GM23338 (cell line): ENCODE measurements around the gene ZNF33B. TPM values are rescaled to one million over a fixed set of nuclear protein-coding genes. Genes with fewer than 3 reads are reported as not detected.
A peak's percentile ranks its signal among the peaks of the same experiment; 100 is the strongest.

ENCODE experiments used
- ATAC-seq: fragments of 200-7000 bp; cut with Tn5 transposase; 3 replicates; pipeline ENCODE4 v1.9.1; 2020
- DNase-seq: peaks from one replicate; pipeline ENCODE4 v3.0.0-alpha.2; 2015; ENCODE audit warnings: low spot score
- H2AFZ ChIP-seq: fragments of 200-600 bp; sonication (generic); 2 replicates; pipeline ENCODE4 v1.8.0; 2016; ENCODE audit warnings: antibody characterized with exemption, mild to moderate bottlenecking, moderate library complexity
- H3F3A ChIP-seq: fragments of 200-600 bp; sonication (generic); replicated peaks from 2 replicates; pipeline ENCODE4 v1.8.0; 2017; ENCODE audit warnings: antibody characterized with exemption, mixed run types, low read depth
- H3K27ac ChIP-seq: fragments of 200-600 bp; sonication (generic); 2 replicates; pipeline ENCODE4 v1.6.1; 2016; ENCODE audit warnings: low read depth
- H3K27me3 ChIP-seq: fragments of 200-600 bp; sonication (generic); 2 replicates; pipeline ENCODE4 v1.8.0; 2016; ENCODE audit warnings: mild to moderate bottlenecking, mixed run types, moderate library complexity; ENCODE audit not compliant: insufficient read depth
- H3K36me3 ChIP-seq: fragments of 200-600 bp; sonication (generic); 2 replicates; pipeline ENCODE4 v1.8.0; 2016; ENCODE audit warnings: mild to moderate bottlenecking; ENCODE audit not compliant: insufficient read depth
- H3K4me1 ChIP-seq: fragments of 200-600 bp; sonication (generic); 2 replicates; pipeline ENCODE4 v1.8.0; 2016; ENCODE audit warnings: mild to moderate bottlenecking, moderate library complexity; ENCODE audit not compliant: insufficient read depth
- H3K4me2 ChIP-seq: fragments of 200-600 bp; sonication (generic); 2 replicates; pipeline ENCODE4 v1.7.1; 2017; ENCODE audit warnings: mixed run types
- H3K4me3 ChIP-seq: fragments of 200-600 bp; sonication (generic); 2 replicates; pipeline ENCODE4 v1.6.1; 2016; ENCODE audit warnings: mixed run types
- H3K79me2 ChIP-seq: fragments of 200-600 bp; sonication (generic); replicated peaks from 2 replicates; pipeline ENCODE4 v1.8.0; 2017; ENCODE audit warnings: mild to moderate bottlenecking; ENCODE audit not compliant: insufficient read depth
- H3K9me2 ChIP-seq: fragments of 200-600 bp; sonication (generic); 2 replicates; pipeline ENCODE4 v1.8.0; 2017; ENCODE audit not compliant: insufficient read depth
- H4K20me1 ChIP-seq: fragments of 200-600 bp; sonication (generic); replicated peaks from 2 replicates; pipeline ENCODE4 v1.8.0; 2017; ENCODE audit warnings: mild to moderate bottlenecking; ENCODE audit not compliant: insufficient read depth
- H3K27ac Mint-ChIP-seq: 2 replicates; pipeline ENCODE4 v1.8.0; 2020; ENCODE audit warnings: inconsistent platforms, mild to moderate bottlenecking, moderate library complexity, mixed read lengths
- H3K27me3 Mint-ChIP-seq: 3 replicates; pipeline ENCODE4 v1.8.0; 2022; ENCODE audit warnings: low read depth, mild to moderate bottlenecking, moderate library complexity, mixed read lengths, inconsistent platforms; ENCODE audit not compliant: insufficient read depth, poor library complexity
- H3K36me3 Mint-ChIP-seq: 3 replicates; pipeline ENCODE4 v1.8.0; 2021; ENCODE audit warnings: low read depth, mild to moderate bottlenecking, inconsistent platforms, moderate library complexity, mixed read lengths
- H3K4me1 Mint-ChIP-seq: 3 replicates; pipeline ENCODE4 v1.8.0; 2020; ENCODE audit warnings: mild to moderate bottlenecking, inconsistent platforms, mixed read lengths
- H3K4me3 Mint-ChIP-seq: 3 replicates; pipeline ENCODE4 v1.8.0; 2021; ENCODE audit warnings: moderate library complexity, mild to moderate bottlenecking, inconsistent platforms, mixed read lengths
- H3K9me3 Mint-ChIP-seq: 3 replicates; pipeline ENCODE4 v1.8.0; 2020; ENCODE audit warnings: moderate library complexity, mild to moderate bottlenecking, inconsistent platforms, mixed read lengths
- CREB1 ChIP-seq: fragments of 250-450 bp; sonication (Bioruptor Pico); IDR thresholded peaks from 2 replicates; pipeline ENCODE4 v1.5.0; 2020; ENCODE audit warnings: low read depth, mild to moderate bottlenecking, moderate library complexity
- CTCF ChIP-seq, 2 experiments: fragments of 200-600 bp in 1 of 2; sonication (generic) in 1 of 2; conservative IDR thresholded peaks; 2 replicates each; pipeline versions ENCODE4 v1.5.1 to v1.6.1; 2016 to 2017; ENCODE audit warnings: antibody characterized with exemption in 2 of 2, low read depth in 2 of 2, mild to moderate bottlenecking in 2 of 2, moderate library complexity in 1 of 2
- ETS1 ChIP-seq: IDR thresholded peaks from 2 replicates; pipeline ENCODE4 v1.6.1; 2016; ENCODE audit warnings: antibody characterized with exemption
- JUNB ChIP-seq: IDR thresholded peaks from one replicate; pipeline ENCODE4 v1.6.1; 2016; ENCODE audit warnings: antibody characterized with exemption; ENCODE audit not compliant: unreplicated experiment
- NANOG ChIP-seq: IDR thresholded peaks from 2 replicates; pipeline ENCODE4 v1.6.1; 2016; ENCODE audit warnings: antibody characterized with exemption, borderline replicate concordance
- POLR2AphosphoS5 ChIP-seq: IDR thresholded peaks from 2 replicates; pipeline ENCODE4 v1.6.1; 2016; ENCODE audit warnings: antibody characterized with exemption, low read depth
- STAT1 ChIP-seq: IDR thresholded peaks from one replicate; pipeline ENCODE4 v1.6.1; 2016; ENCODE audit warnings: antibody characterized with exemption; ENCODE audit not compliant: unreplicated experiment
- ZNF114 ChIP-seq: fragments of 250-450 bp; sonication (Bioruptor Pico); IDR thresholded peaks from 2 replicates; pipeline ENCODE4 v1.5.0; 2020; ENCODE audit warnings: mild to moderate bottlenecking, moderate library complexity
- ZNF331 ChIP-seq: fragments of 250-450 bp; sonication (Bioruptor Pico); IDR thresholded peaks from 2 replicates; pipeline ENCODE4 v1.5.0; 2020; ENCODE audit warnings: low read depth, mild to moderate bottlenecking, moderate library complexity
- ZNF462 ChIP-seq: fragments of 250-450 bp; sonication (Bioruptor Pico); IDR thresholded peaks from 2 replicates; pipeline ENCODE4 v1.5.0; 2020; ENCODE audit warnings: mild to moderate bottlenecking, moderate library complexity
- polyA plus RNA-seq: library from polyadenylated mRNA; unstranded; fragments of >200 nt; fragmentation: Nextera tagmentation; extraction: Ambion mirVana; gene quantifications from 2 replicates; pipeline ENCODE4 v1.2.1, GENCODE V29; 2016
- total RNA-seq: library from RNA; depleted of rRNA; stranded (reverse); fragments of >200 nt; shearing (Covaris generic); gene quantifications from 2 replicates; pipeline ENCODE4 v1.2.3, GENCODE V29; 2014

The ZNF33B gene
- total and polyA plus RNA-seq, 2 experiments from 2014 or later, result 14.4 to 17.2 TPM

- TF ChIP-seq CREB1 (CRISPR knock-in tag) (no peak), POLR2AphosphoS5 (no peak), ZNF331 (CRISPR knock-in tag) (no peak), ETS1 (no peak)
Observed at GRCh38 chr10:42594246-42594650, 44.1 kb downstream of the ZNF33B start (continued).

- Mint-ChIP-seq H3K9me3 (peaks cover 82% of the 10 kb centered on the region), H3K4me3 (no peak overlapping the region), H3K27me3 (no peaks in the 10 kb centered on the region), H3K27ac (no peak overlapping the region), H3K4me1 (no peaks in the 10 kb centered on the region), H3K36me3 (peaks cover 90% of the 10 kb centered on the region)
- no peaks in the 10 kb centered on the region for H3K27me3 ChIP-seq
- H3K4me2 ChIP-seq, result no peak overlapping the region
- no peak for ATAC-seq
- peak; percentile 1 for DNase-seq
- H3K79me2 ChIP-seq, result no peaks in the 10 kb centered on the region
- no peaks in the 10 kb centered on the region for H4K20me1 ChIP-seq
- H3K27ac ChIP-seq, result no peak overlapping the region
- no peak overlapping the region for H2AFZ ChIP-seq
- H3F3A ChIP-seq, result no peaks in the 10 kb centered on the region
- no peaks in the 10 kb centered on the region for H3K9me2 ChIP-seq
- no peaks in the 10 kb centered on the region for H3K4me1 ChIP-seq
- H3K4me3 ChIP-seq, result no peak overlapping the region
- TF ChIP-seq ZNF331 (CRISPR knock-in tag) (no peak), ZNF114 (no peak), JUNB (no peak), STAT1 (no peak), ETS1 (no peak)
- peaks cover 42% of the 10 kb centered on the region for H3K36me3 ChIP-seq
Observed at GRCh38 chr10:42593284-42593683, 45.1 kb downstream of the ZNF33B start.

- Histone ChIP-seq H3F3A (no peaks in the 10 kb centered on the region), H4K20me1 (no peaks in the 10 kb centered on the region), H3K79me2 (no peaks in the 10 kb centered on the region), H3K27me3 (no peaks in the 10 kb centered on the region), H3K4me3 (no peak overlapping the region), H2AFZ (no peak overlapping the region), H3K27ac (no peak overlapping the region), H3K9me2 (no peaks in the 10 kb centered on the region), H3K36me3 (no peaks in the 10 kb centered on the region), H3K4me2 (no peak overlapping the region), H3K4me1 (no peaks in the 10 kb centered on the region)
- DNase-seq (no peak), ATAC-seq (no peak)
- H3K27me3 Mint-ChIP-seq, result peaks cover 5% of the 10 kb centered on the region
- peaks cover 64% of the 10 kb centered on the region for H3K36me3 Mint-ChIP-seq
- H3K4me1 Mint-ChIP-seq, result no peaks in the 10 kb centered on the region; the same call in 2 of the 3 replicates
- H3K4me3 Mint-ChIP-seq, result no peak overlapping the region
- H3K9me3 Mint-ChIP-seq, result peaks cover 95% of the 10 kb centered on the region
- H3K27ac Mint-ChIP-seq, result no peak overlapping the region
- TF ChIP-seq JUNB, result no peak
- TF ChIP-seq CREB1 (CRISPR knock-in tag), result no peak
- TF ChIP-seq ZNF462 (CRISPR knock-in tag), result no peak
- no peak for TF ChIP-seq NANOG
- no peak for TF ChIP-seq STAT1
- no peak for TF ChIP-seq CTCF (conservative IDR thresholded peaks at IDR 0.05; ENCODE audit: low read depth in 2 of 2)
Observed at GRCh38 chr10:42583828-42584227, 54.5 kb downstream of the ZNF33B start.
